Measurements from ENCODE around the gene HOXA13. TPM values are rescaled to one million over a fixed set of nuclear protein-coding genes. Genes with fewer than 3 reads are reported as not detected.
A peak's percentile ranks its signal among the peaks of the same experiment; 100 is the strongest.

The HOXA13 gene
- total RNA-seq, 1 donor from 2014 or later = under 0.01 TPM

- no peak for TF ChIP-seq CTCF (IDR thresholded peaks at IDR 0.05; ENCODE audit: insufficient read depth, low read length, severe bottlenecking)
- H3K36me3 ChIP-seq (ENCODE audit: control insufficient read depth, insufficient read depth, low read length) = no peaks in the 10 kb centered on the region
- H3K27me3 ChIP-seq (ENCODE audit: control insufficient read depth, insufficient read depth, low read length) = peaks cover 77% of the 10 kb centered on the region
- FAIRE-seq (no peak), DNase-seq (ENCODE audit: low read depth) (no peak)
- no peak overlapping the region for H3K4me3 ChIP-seq (ENCODE audit: low read depth, low read length)
Observed at GRCh38 chr7:27201580-27202017, 1.7 kb upstream of the HOXA13 start.

- Histone ChIP-seq H3K4me3 (ENCODE audit: low read depth, low read length) (no peak overlapping the region), H3K36me3 (ENCODE audit: control insufficient read depth, insufficient read depth, low read length) (no peaks in the 10 kb centered on the region), H3K27me3 (ENCODE audit: control insufficient read depth, insufficient read depth, low read length) (peaks cover 75% of the 10 kb centered on the region)
- no peak for DNase-seq (ENCODE audit: low read depth)
- FAIRE-seq = peak; percentile 28
- no peak for TF ChIP-seq CTCF (IDR thresholded peaks at IDR 0.05; ENCODE audit: insufficient read depth, low read length, severe bottlenecking)
Observed at GRCh38 chr7:27200761-27201579, 1.1 kb upstream of the HOXA13 start.

GRCh38 chr7:27198871-27199801 is 755 bp downstream of the HOXA13 start:
- FAIRE-seq (no peak), DNase-seq (ENCODE audit: low read depth) (no peak)
- Histone ChIP-seq H3K27me3 (ENCODE audit: control insufficient read depth, insufficient read depth, low read length) (peaks cover 65% of the 10 kb centered on the region), H3K4me3 (ENCODE audit: low read depth, low read length) (no peak overlapping the region), H3K36me3 (ENCODE audit: control insufficient read depth, insufficient read depth, low read length) (no peaks in the 10 kb centered on the region)
- no peak for TF ChIP-seq CTCF (IDR thresholded peaks at IDR 0.05; ENCODE audit: insufficient read depth, low read length, severe bottlenecking)

- peaks cover 64% of the 10 kb centered on the region for H3K27me3 ChIP-seq (ENCODE audit: control insufficient read depth, insufficient read depth, low read length)
- H3K36me3 ChIP-seq (ENCODE audit: control insufficient read depth, insufficient read depth, low read length) = no peaks in the 10 kb centered on the region
- H3K4me3 ChIP-seq (ENCODE audit: low read depth, low read length) = no peak overlapping the region
- FAIRE-seq (no peak), DNase-seq (ENCODE audit: low read depth) (no peak)
- no peak for TF ChIP-seq CTCF (IDR thresholded peaks at IDR 0.05; ENCODE audit: insufficient read depth, low read length, severe bottlenecking)
Observed at GRCh38 chr7:27198138-27198841, 1.6 kb downstream of the HOXA13 start.

- no peak for FAIRE-seq
- no peak for DNase-seq (ENCODE audit: low read depth)
- Histone ChIP-seq H3K4me3 (ENCODE audit: low read depth, low read length) (no peak overlapping the region), H3K27me3 (ENCODE audit: control insufficient read depth, insufficient read depth, low read length) (peaks cover 64% of the 10 kb centered on the region), H3K36me3 (ENCODE audit: control insufficient read depth, insufficient read depth, low read length) (no peaks in the 10 kb centered on the region)
- no peak for TF ChIP-seq CTCF (IDR thresholded peaks at IDR 0.05; ENCODE audit: insufficient read depth, low read length, severe bottlenecking)
Observed at GRCh38 chr7:27197137-27198042, 2.5 kb downstream of the HOXA13 start.
